Measurements from ENCODE around the gene RIPK4.

DNA sequence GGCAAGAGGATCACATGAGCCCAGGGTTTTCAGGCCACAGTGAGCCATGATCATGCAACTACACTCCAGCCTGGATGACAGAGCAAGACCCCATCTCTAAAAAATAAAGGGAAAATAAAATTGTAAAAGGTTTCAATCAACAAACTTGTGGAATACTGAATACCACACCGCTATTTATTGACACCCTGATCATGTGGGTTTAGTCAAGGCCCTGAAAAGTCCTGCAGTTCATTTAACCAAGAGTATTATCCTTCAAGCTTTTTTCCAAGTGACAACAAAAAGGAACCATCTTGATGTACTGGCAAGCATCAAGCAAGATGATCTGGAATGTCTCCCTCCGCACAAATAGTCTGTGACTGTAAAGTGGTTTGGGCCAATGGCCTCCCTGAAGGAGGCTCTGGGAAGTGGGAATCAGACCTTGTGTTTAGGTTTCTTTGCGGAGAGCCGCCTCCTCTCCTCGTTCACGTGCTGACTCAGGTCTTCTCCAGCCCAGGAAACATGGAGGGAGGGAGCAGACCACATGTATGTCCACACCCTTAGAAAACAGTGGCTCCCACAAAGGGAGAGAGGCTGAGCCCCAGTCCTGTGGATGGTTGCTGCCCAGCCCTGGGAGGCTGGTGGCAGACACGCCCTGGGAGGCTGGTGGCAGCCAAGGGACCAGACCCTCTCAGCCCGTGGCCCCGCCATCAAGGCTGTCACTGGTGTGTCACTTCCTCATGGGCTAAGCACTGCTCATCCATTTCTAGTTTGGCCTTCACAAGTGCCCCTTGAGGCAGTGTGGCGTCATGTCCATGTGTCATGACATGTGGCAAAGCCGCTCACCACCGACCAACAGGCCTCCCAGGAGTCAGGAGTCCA is 56.7 kb downstream of the RIPK4 start:
- TF ChIP-seq BHLHE40 (IDR thresholded peaks at IDR 0.05; ENCODE audit: borderline replicate concordance) = no peak
- TF ChIP-seq TARDBP (IDR thresholded peaks at IDR 0.05) = no peak
- no peak for TF ChIP-seq HDGF (IDR thresholded peaks at IDR 0.05; ENCODE audit: borderline replicate concordance)
- TF ChIP-seq SP1 (IDR thresholded peaks at IDR 0.05) = no peak
- TF ChIP-seq SUZ12 (IDR thresholded peaks at IDR 0.05) = no peak
- TF ChIP-seq FOXM1 (IDR thresholded peaks at IDR 0.05; ENCODE audit: borderline replicate concordance) = no peak
- TF ChIP-seq ELF4 (IDR thresholded peaks at IDR 0.05) = no peak
- TF ChIP-seq, protein P1, sequence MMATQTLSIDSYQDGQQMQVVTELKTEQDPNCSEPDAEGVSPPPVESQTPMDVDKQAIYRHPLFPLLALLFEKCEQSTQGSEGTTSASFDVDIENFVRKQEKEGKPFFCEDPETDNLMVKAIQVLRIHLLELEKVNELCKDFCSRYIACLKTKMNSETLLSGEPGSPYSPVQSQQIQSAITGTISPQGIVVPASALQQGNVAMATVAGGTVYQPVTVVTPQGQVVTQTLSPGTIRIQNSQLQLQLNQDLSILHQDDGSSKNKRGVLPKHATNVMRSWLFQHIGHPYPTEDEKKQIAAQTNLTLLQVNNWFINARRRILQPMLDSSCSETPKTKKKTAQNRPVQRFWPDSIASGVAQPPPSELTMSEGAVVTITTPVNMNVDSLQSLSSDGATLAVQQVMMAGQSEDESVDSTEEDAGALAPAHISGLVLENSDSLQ (IDR thresholded peaks at IDR 0.05) = no peak

All from HEK293T (cell line).